Stimulated activated CD8-positive, alpha-beta memory T cell treated with anti-CD3 and anti-CD28 coated beads, Interleukin-12 subunit alpha, Interleukin-12 subunit beta, amount 100 ng/mL, for 1 hour (primary cell): ENCODE measurements around the gene EGFLAM.
"Not testable (repeated sequence)": the region's sequence is repeated elsewhere in the genome, so short reads cannot be mapped to it uniquely, and the experiment has no call there.

ENCODE experiments used
- DNase-seq: peaks from one replicate; pipeline ENCODE4 v3.0.0-alpha.2; 2020; ENCODE audit warnings: low read depth

EGFLAM gene

GRCh38 chr5:38329132-38329715, 70.9 kb downstream of the EGFLAM start:
- no peak for DNase-seq

- DNase-seq: no peak
Measured at GRCh38 chr5:38330207-38330606, 71.8 kb downstream of the EGFLAM start.

GRCh38 chr5:38331831-38332230, 73.5 kb downstream of the EGFLAM start:
- DNase-seq: no peak

- not testable (repeated sequence) for DNase-seq
Measured at GRCh38 chr5:38333181-38333580, 74.8 kb downstream of the EGFLAM start.

- DNase-seq: no peak
Measured at GRCh38 chr5:38338455-38338854, 80.1 kb downstream of the EGFLAM start.

- no peak for DNase-seq
Measured at GRCh38 chr5:38339446-38339845, 81.1 kb downstream of the EGFLAM start.

- DNase-seq: no peak
Measured at GRCh38 chr5:38341056-38341455, 82.7 kb downstream of the EGFLAM start.

- no peak for DNase-seq
Measured at GRCh38 chr5:38341641-38342040, 83.3 kb downstream of the EGFLAM start.

- DNase-seq: no peak
Measured at GRCh38 chr5:38342261-38342660, 83.9 kb downstream of the EGFLAM start.

- no peak for DNase-seq
Measured at GRCh38 chr5:38344891-38345290, 86.5 kb downstream of the EGFLAM start.

GRCh38 chr5:38346593-38346992, 88.2 kb downstream of the EGFLAM start:
- DNase-seq: no peak

- no peak for DNase-seq
Measured at GRCh38 chr5:38347040-38347763, 88.8 kb downstream of the EGFLAM start.

GRCh38 chr5:38347896-38348295, 89.5 kb downstream of the EGFLAM start:
- DNase-seq: no peak

GRCh38 chr5:38360323-38361061, 102.1 kb downstream of the EGFLAM start:
- no peak for DNase-seq

GRCh38 chr5:38362713-38363112, 104.4 kb downstream of the EGFLAM start:
- no peak for DNase-seq

- no peak for DNase-seq
Measured at GRCh38 chr5:38364825-38365224, 106.5 kb downstream of the EGFLAM start.

- no peak for DNase-seq
Measured at GRCh38 chr5:38367410-38367809, 109.1 kb downstream of the EGFLAM start.

- DNase-seq: no peak
Measured at GRCh38 chr5:38367966-38368365, 109.6 kb downstream of the EGFLAM start.

GRCh38 chr5:38369692-38370091, 111.3 kb downstream of the EGFLAM start:
- DNase-seq: no peak

GRCh38 chr5:38370358-38371100, 112.2 kb downstream of the EGFLAM start:
- no peak for DNase-seq

- no peak for DNase-seq
Measured at GRCh38 chr5:38371596-38371995, 113.2 kb downstream of the EGFLAM start.

GRCh38 chr5:38373743-38374142, 115.4 kb downstream of the EGFLAM start:
- DNase-seq: no peak

GRCh38 chr5:38375423-38375822, 117.1 kb downstream of the EGFLAM start:
- no peak for DNase-seq
